ENCODE measurements around the gene PTPRT. TPM values are rescaled to one million over a fixed set of nuclear protein-coding genes. Genes with fewer than 3 reads are reported as not detected.

PTPRT gene
- polyA plus RNA-seq, 3 donors, result not detected

GRCh38 chr20:42613076-42613475 lies 576.6 kb downstream of the PTPRT start:
- Histone ChIP-seq H3K27me3 (ENCODE audit: control insufficient read depth in 2 of 2, insufficient read depth in 2 of 2, low read length in 2 of 2) (no peaks in the 10 kb centered on the region), H3K9me3 (replicated peaks in 1 of 2; ENCODE audit: control insufficient read depth in 1 of 2, insufficient read depth in 1 of 2, low read length in 2 of 2) (no peaks in the 10 kb centered on the region), H3K4me2 (replicated peaks; ENCODE audit: extremely low read depth, low read length, poor library complexity, severe bottlenecking) (no peak overlapping the region), H3K27ac (ENCODE audit: low read depth in 1 of 2, low read length in 2 of 2) (no peak overlapping the region), H3K79me2 (ENCODE audit: insufficient read depth, low read length) (no peaks in the 10 kb centered on the region), H3K4me3 (replicated peaks in 1 of 3; ENCODE audit: low read depth in 2 of 3, low read length in 3 of 3) (no peak overlapping the region), H3K4me1 (ENCODE audit: control insufficient read depth in 1 of 2, insufficient read depth in 2 of 2, low read length in 2 of 2) (no peaks in the 10 kb centered on the region), H4K20me1 (ENCODE audit: insufficient read depth, low read length) (no peaks in the 10 kb centered on the region), H3K9ac (ENCODE audit: insufficient read depth, low read length, poor library complexity, severe bottlenecking) (no peak overlapping the region), H3K36me3 (replicated peaks in 1 of 2; ENCODE audit: control insufficient read depth in 1 of 2, insufficient read depth in 2 of 2, low read length in 2 of 2) (no peaks in the 10 kb centered on the region), H2AFZ (ENCODE audit: insufficient read depth, low read depth, low read length, poor library complexity, severe bottlenecking) (no peak overlapping the region)
- no peak overlapping the region for H3K4me3 Mint-ChIP-seq
- no peaks in the 10 kb centered on the region for H3K36me3 Mint-ChIP-seq
- intact Hi-C loops (cut with micrococcal nuclease), result no loop called here
- H3K9me3 Mint-ChIP-seq, result peaks cover 2 to 16% (median 6%) of the 10 kb centered on the region in 7 donors
- DNase-seq, result no peak
- WGBS (ENCODE audit: insufficient coverage), result 89% methylated on average over 1 of the region's 3 CpGs
- TF ChIP-seq CTCF (IDR thresholded peaks at IDR 0.05), result no peak
- H3K27me3 Mint-ChIP-seq (ENCODE audit: low read depth in 3 of 3), result peaks cover 0 to 8% (median 0%) of the 10 kb centered on the region in 3 donors
- no peak overlapping the region for H3K27ac Mint-ChIP-seq
- no peaks in the 10 kb centered on the region for H3K4me1 Mint-ChIP-seq

GRCh38 chr20:42611889-42612837 lies 577.5 kb downstream of the PTPRT start:
- 100% methylated on average over 1 of the region's 7 CpGs for WGBS (ENCODE audit: insufficient coverage)
- no peak overlapping the region for H3K9ac ChIP-seq (ENCODE audit: insufficient read depth, low read length, poor library complexity, severe bottlenecking)
- H3K27ac ChIP-seq (ENCODE audit: low read depth in 1 of 2, low read length in 2 of 2), result no peak overlapping the region
- no peak overlapping the region for H3K4me3 Mint-ChIP-seq
- peaks cover 2 to 14% (median 6%) of the 10 kb centered on the region in 7 donors for H3K9me3 Mint-ChIP-seq
- H3K27ac Mint-ChIP-seq, result no peak overlapping the region
- no peaks in the 10 kb centered on the region for H3K36me3 Mint-ChIP-seq
- H3K36me3 ChIP-seq (replicated peaks in 1 of 2; ENCODE audit: control insufficient read depth in 1 of 2, insufficient read depth in 2 of 2, low read length in 2 of 2), result no peaks in the 10 kb centered on the region
- intact Hi-C loops (cut with micrococcal nuclease), result no loop called here
- no peaks in the 10 kb centered on the region for H4K20me1 ChIP-seq (ENCODE audit: insufficient read depth, low read length)
- no peak for TF ChIP-seq CTCF (IDR thresholded peaks at IDR 0.05)
- no peak overlapping the region for H3K4me2 ChIP-seq (replicated peaks; ENCODE audit: extremely low read depth, low read length, poor library complexity, severe bottlenecking)
- H2AFZ ChIP-seq (ENCODE audit: insufficient read depth, low read depth, low read length, poor library complexity, severe bottlenecking), result no peak overlapping the region
- H3K9me3 ChIP-seq (replicated peaks in 1 of 2; ENCODE audit: control insufficient read depth in 1 of 2, insufficient read depth in 1 of 2, low read length in 2 of 2), result no peaks in the 10 kb centered on the region
- H3K27me3 Mint-ChIP-seq (ENCODE audit: low read depth in 3 of 3), result peaks cover 0 to 9% (median 2%) of the 10 kb centered on the region in 3 donors
- no peaks in the 10 kb centered on the region for H3K4me1 Mint-ChIP-seq
- no peak for DNase-seq
- H3K27me3 ChIP-seq (ENCODE audit: control insufficient read depth in 2 of 2, insufficient read depth in 2 of 2, low read length in 2 of 2), result no peaks in the 10 kb centered on the region
- no peak overlapping the region for H3K4me3 ChIP-seq (replicated peaks in 1 of 3; ENCODE audit: low read depth in 2 of 3, low read length in 3 of 3)
- no peaks in the 10 kb centered on the region for H3K4me1 ChIP-seq (ENCODE audit: control insufficient read depth in 1 of 2, insufficient read depth in 2 of 2, low read length in 2 of 2)
- H3K79me2 ChIP-seq (ENCODE audit: insufficient read depth, low read length), result no peaks in the 10 kb centered on the region

Data from CD14-positive monocyte (primary cell).